ENCODE measurements around the gene SORCS3. TPM values are rescaled to one million over a fixed set of nuclear protein-coding genes. Genes with fewer than 3 reads are reported as not detected.

The SORCS3 gene
- total RNA-seq, 2 experiments from 2014 or later = 1.7 to 2.1 TPM

DNA sequence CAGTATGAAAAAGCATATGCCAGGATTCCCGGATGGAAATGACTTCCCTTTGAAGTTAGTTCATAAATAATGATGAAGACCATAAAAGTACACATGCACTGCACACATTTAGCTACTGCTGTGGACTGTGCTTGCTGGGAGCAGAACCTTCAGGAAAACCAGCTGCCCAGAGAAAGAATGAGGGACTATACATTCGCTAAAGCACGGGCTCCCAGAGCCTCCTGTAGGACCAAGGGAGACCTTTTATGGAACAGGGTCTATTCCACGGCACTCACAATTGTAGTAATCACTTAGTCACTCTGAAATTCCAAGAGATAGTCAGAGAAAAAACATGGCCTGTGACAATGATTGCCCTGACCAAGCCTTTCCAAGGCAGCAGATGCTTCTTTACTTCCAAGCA, 24.1 kb downstream of the SORCS3 start:
- H3K4me3 ChIP-seq (ENCODE audit: low read length) = no peak overlapping the region
- TF ChIP-seq CTCF (IDR thresholded peaks at IDR 0.05) = no peak
- no peaks in the 10 kb centered on the region for H3K36me3 ChIP-seq (ENCODE audit: insufficient read depth, low read length)
- ChIA-PET CTCF (no interaction called here), POLR2A (no interaction called here)
- H3K4me1 Mint-ChIP-seq (ENCODE audit: low read depth) = no peaks in the 10 kb centered on the region
- H3K4me3 Mint-ChIP-seq = no peak overlapping the region
- H3K27ac ChIP-seq (ENCODE audit: low read depth in 1 of 2, low read length in 2 of 2) = no peak overlapping the region
- no peaks in the 10 kb centered on the region for H3K27me3 ChIP-seq (ENCODE audit: control insufficient read depth in 1 of 2, insufficient read depth in 2 of 2, low read length in 2 of 2)
- DNase-seq = no peak
- no peaks in the 10 kb centered on the region for H3K9me3 Mint-ChIP-seq
- H3K36me3 Mint-ChIP-seq (ENCODE audit: low read depth) = no peaks in the 10 kb centered on the region
- H3K27me3 Mint-ChIP-seq = peaks cover 34% of the 10 kb centered on the region
- H3K9me3 ChIP-seq (ENCODE audit: control insufficient read depth in 1 of 2, insufficient read depth in 1 of 2, low read length in 2 of 2) = no peaks in the 10 kb centered on the region
- no peak for ATAC-seq (ENCODE audit: poor library complexity)
- H3K27ac Mint-ChIP-seq = no peak overlapping the region
- intact Hi-C loops (cut with DNase I, micrococcal nuclease) = no loop called here
- H3K4me1 ChIP-seq (ENCODE audit: insufficient read depth, low read length) = no peaks in the 10 kb centered on the region

- Mint-ChIP-seq H3K27me3 (peaks cover 25% of the 10 kb centered on the region), H3K4me1 (ENCODE audit: low read depth) (no peaks in the 10 kb centered on the region), H3K4me3 (no peak overlapping the region), H3K36me3 (ENCODE audit: low read depth) (no peaks in the 10 kb centered on the region), H3K27ac (no peak overlapping the region), H3K9me3 (peaks cover 3% of the 10 kb centered on the region)
- no peak for ATAC-seq (ENCODE audit: poor library complexity)
- ChIA-PET CTCF (no interaction called here), POLR2A (no interaction called here)
- no peak for DNase-seq
- Histone ChIP-seq H3K27me3 (ENCODE audit: control insufficient read depth in 1 of 2, insufficient read depth in 2 of 2, low read length in 2 of 2) (no peaks in the 10 kb centered on the region), H3K4me3 (ENCODE audit: low read length) (no peak overlapping the region), H3K27ac (ENCODE audit: low read depth in 1 of 2, low read length in 2 of 2) (no peak overlapping the region), H3K9me3 (ENCODE audit: control insufficient read depth in 1 of 2, insufficient read depth in 1 of 2, low read length in 2 of 2) (peaks cover 0 to under 1% of the 10 kb centered on the region in 2 experiments), H3K36me3 (ENCODE audit: insufficient read depth, low read length) (no peaks in the 10 kb centered on the region), H3K4me1 (ENCODE audit: insufficient read depth, low read length) (no peaks in the 10 kb centered on the region)
- no peak for TF ChIP-seq CTCF (IDR thresholded peaks at IDR 0.05)
- intact Hi-C loops (cut with DNase I, micrococcal nuclease) = no loop called here
Measured at GRCh38 chr10:104666106-104666505, 25.0 kb downstream of the SORCS3 start.

DNA sequence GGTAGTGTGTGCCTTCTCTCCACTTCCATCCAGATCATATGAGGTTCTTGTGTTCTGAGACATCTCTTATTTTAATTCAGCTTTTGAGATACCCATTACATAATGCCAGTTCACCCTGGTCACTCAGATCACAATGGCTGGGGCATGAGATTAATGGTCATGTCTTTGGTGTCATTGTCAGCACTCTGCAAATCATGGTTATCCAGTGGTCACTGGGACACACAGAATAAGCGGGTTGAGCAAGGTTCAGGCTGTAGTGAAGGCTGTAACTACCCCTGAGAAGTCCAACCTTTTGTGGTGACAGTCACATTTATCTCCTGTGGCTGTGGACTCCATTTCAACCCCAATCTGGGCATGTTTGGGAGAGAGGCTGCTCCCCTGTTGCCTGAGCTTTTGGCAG, 35.8 kb downstream of the SORCS3 start:
- no peak for ATAC-seq (ENCODE audit: poor library complexity)
- H3K9me3 ChIP-seq (ENCODE audit: control insufficient read depth in 1 of 2, insufficient read depth in 1 of 2, low read length in 2 of 2) = no peaks in the 10 kb centered on the region
- H3K27me3 ChIP-seq (ENCODE audit: control insufficient read depth in 1 of 2, insufficient read depth in 2 of 2, low read length in 2 of 2) = peaks cover 5 to 9% of the 10 kb centered on the region in 2 experiments

More for the DNA sequence above, 35.8 kb downstream of the SORCS3 start:
- no peak overlapping the region for H3K27ac ChIP-seq (ENCODE audit: low read depth in 1 of 2, low read length in 2 of 2)
- CTCF ChIA-PET = no interaction called here
- no peaks in the 10 kb centered on the region for H3K4me1 ChIP-seq (ENCODE audit: insufficient read depth, low read length)
- POLR2A ChIA-PET = no interaction called here
- no peak overlapping the region for H3K4me3 ChIP-seq (ENCODE audit: low read length)
- Mint-ChIP-seq H3K4me3 (no peak overlapping the region), H3K27ac (no peak overlapping the region), H3K27me3 (peaks cover 62% of the 10 kb centered on the region), H3K4me1 (ENCODE audit: low read depth) (no peaks in the 10 kb centered on the region), H3K9me3 (no peaks in the 10 kb centered on the region), H3K36me3 (ENCODE audit: low read depth) (no peaks in the 10 kb centered on the region)
- no peak for DNase-seq
- intact Hi-C loops (cut with DNase I, micrococcal nuclease) = no loop called here
- no peaks in the 10 kb centered on the region for H3K36me3 ChIP-seq (ENCODE audit: insufficient read depth, low read length)
- TF ChIP-seq CTCF (IDR thresholded peaks at IDR 0.05) = no peak
